ENCODE results near the gene ENPP7.

Gene ENPP7

GRCh38 chr17:79722787-79723186 lies 8.0 kb upstream of the ENPP7 start:
- FAIRE-seq (no peak), DNase-seq (ENCODE audit: insufficient read length, low spot score) (no peak)
- no peak for TF ChIP-seq CTCF (IDR thresholded peaks at IDR 0.05; ENCODE audit: insufficient read depth, missing control alignments)

- peak; percentile 97 for DNase-seq (ENCODE audit: insufficient read length, low spot score)
- TF ChIP-seq CTCF (IDR thresholded peaks at IDR 0.05; ENCODE audit: insufficient read depth, missing control alignments) = no peak
- peak; percentile 81 for FAIRE-seq
Observed at GRCh38 chr17:79728169-79728907, 2.4 kb upstream of the ENPP7 start.

GRCh38 chr17:79728908-79729471 lies 1.8 kb upstream of the ENPP7 start:
- no peak for TF ChIP-seq CTCF (IDR thresholded peaks at IDR 0.05; ENCODE audit: insufficient read depth, missing control alignments)
- DNase-seq (ENCODE audit: insufficient read length, low spot score) (no peak), FAIRE-seq (no peak)

- no peak for TF ChIP-seq CTCF (IDR thresholded peaks at IDR 0.05; ENCODE audit: insufficient read depth, missing control alignments)
- FAIRE-seq = no peak
- DNase-seq (ENCODE audit: insufficient read length, low spot score) = no peak
Observed at GRCh38 chr17:79729761-79730160, 982 bp upstream of the ENPP7 start.

GRCh38 chr17:79730437-79730768 lies 340 bp upstream of the ENPP7 start:
- no peak for TF ChIP-seq CTCF (IDR thresholded peaks at IDR 0.05; ENCODE audit: insufficient read depth, missing control alignments)
- FAIRE-seq = no peak

GRCh38 chr17:79732254-79732653 lies 1.5 kb downstream of the ENPP7 start:
- no peak for FAIRE-seq

More at GRCh38 chr17:79730437-79730768, 340 bp upstream of the ENPP7 start:
- no peak for DNase-seq (ENCODE audit: insufficient read length, low spot score)

More at GRCh38 chr17:79732254-79732653, 1.5 kb downstream of the ENPP7 start:
- no peak for DNase-seq (ENCODE audit: insufficient read length, low spot score)
- TF ChIP-seq CTCF (IDR thresholded peaks at IDR 0.05; ENCODE audit: insufficient read depth, missing control alignments) = no peak
